ENCODE results near the gene SPDYE5. TPM values are rescaled to one million over a fixed set of nuclear protein-coding genes. Genes with fewer than 3 reads are reported as not detected.
"Not testable (repeated sequence)": the region's sequence is repeated elsewhere in the genome, so short reads cannot be mapped to it uniquely, and the experiment has no call there.

The SPDYE5 gene
- total and polyA plus RNA-seq, 9 of the 15 experiments (the other 6 are each of a cell fraction or from before 2014, with no cell fraction given): 0.07 to 0.28 (median 0.13) TPM; not detected in 6

DNA sequence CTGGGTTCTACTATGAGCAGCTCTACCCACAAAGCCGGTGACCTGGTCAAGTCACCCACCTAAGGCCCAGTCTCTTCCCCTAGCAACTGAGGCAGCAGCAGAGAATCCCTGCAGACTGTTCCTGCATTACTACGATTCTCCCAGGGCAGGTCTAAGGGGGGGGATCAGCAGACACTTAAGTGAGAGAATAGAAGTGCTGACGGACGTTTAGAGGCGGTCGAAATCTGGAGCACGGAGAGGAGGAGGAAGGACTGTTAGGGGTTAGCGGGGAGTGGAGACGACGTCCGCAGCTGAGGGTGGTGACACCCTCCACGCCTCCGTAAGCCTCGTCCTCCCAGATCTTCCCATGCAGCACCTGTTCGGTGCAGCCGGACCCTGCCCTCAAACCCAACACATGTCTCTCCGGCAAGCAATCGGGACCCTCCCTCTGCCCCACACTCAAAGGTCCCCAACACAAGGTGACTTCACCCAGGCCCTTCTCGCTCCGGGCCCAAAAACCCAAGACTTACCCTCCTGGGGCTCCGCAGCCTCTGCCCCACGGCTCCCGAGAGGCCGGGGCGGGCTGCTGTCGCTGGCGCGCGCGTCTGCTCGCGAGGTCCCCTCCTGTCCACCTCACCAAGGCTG is 6.7 kb upstream of the SPDYE5 start:
- H2AFZ ChIP-seq (ENCODE audit: low read depth, low read length); in situ Hi-C loops (cut with MboI); H3K4me1 ChIP-seq (replicated peaks in 1 of 2; ENCODE audit: control insufficient read depth in 2 of 2, insufficient read depth in 2 of 2, low read length in 2 of 2); intact Hi-C loops (cut with micrococcal nuclease); H3K9me1 ChIP-seq (ENCODE audit: control insufficient read depth, insufficient read depth, low read length); H4K20me1 ChIP-seq (replicated peaks; ENCODE audit: control insufficient read depth, insufficient read depth, low read length); BruUV-seq (replicated peaks); FAIRE-seq; H3K27me3 ChIP-seq (ENCODE audit: control insufficient read depth in 2 of 2, insufficient read depth in 2 of 2, low read length in 2 of 2); POLR2A ChIA-PET; H3K9me3 ChIP-seq (replicated peaks; ENCODE audit: control insufficient read depth, insufficient read depth, low read depth, low read length); CTCF ChIA-PET (ENCODE audit: low intra/inter-chr PET ratio): not testable (repeated sequence)
- Histone ChIP-seq H3K79me2 (ENCODE audit: control insufficient read depth, insufficient read depth, low read length) (peaks cover 39% of the 10 kb centered on the region), H3K36me3 (ENCODE audit: control insufficient read depth, insufficient read depth, low read length) (peaks cover 17% of the 10 kb centered on the region; the same call in 1 of the 3 replicates), H3K4me2 (ENCODE audit: insufficient read depth, low read length) (peak overlapping the region; percentile 81), H3K27ac (ENCODE audit: extremely low read depth, low read depth, low read length) (peak overlapping the region; percentile 71), H3K9ac (ENCODE audit: insufficient read depth in 1 of 2, low read depth in 2 of 2, low read length in 2 of 2) (peak overlapping the region; percentile 76 to 97), H3K4me3 (peak overlapping the region; percentile 63)
- TF ChIP-seq MTA3 (IDR thresholded peaks at IDR 0.05; ENCODE audit: borderline replicate concordance): 0 out of 2 replicates have a peak, but pooled peaks have one; percentile 1
- TF ChIP-seq, protein P1, sequence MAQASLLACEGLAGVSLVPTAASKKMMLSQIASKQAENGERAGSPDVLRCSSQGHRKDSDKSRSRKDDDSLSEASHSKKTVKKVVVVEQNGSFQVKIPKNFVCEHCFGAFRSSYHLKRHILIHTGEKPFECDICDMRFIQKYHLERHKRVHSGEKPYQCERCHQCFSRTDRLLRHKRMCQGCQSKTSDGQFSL (CRISPR knock-in tag; IDR thresholded peaks at IDR 0.05): peak; percentile 31; the same call in 1 of the 2 replicates
- TF ChIP-seq, protein P1 (tag; IDR thresholded peaks at IDR 0.05): not testable (repeated sequence)
- TF ChIP-seq NONO (IDR thresholded peaks at IDR 0.05; ENCODE audit: low read depth in 2 of 2, low read length in 1 of 2): 0 out of 4 replicates have a peak, but pooled peaks of 1 of the 2 experiments have one; percentile 34
- 0 out of 2 replicates have a peak, but pooled peaks have one; percentile 8 for TF ChIP-seq ZBTB43 (CRISPR knock-in tag; IDR thresholded peaks at IDR 0.05)
- 0 out of 2 replicates have a peak, but pooled peaks have one; percentile 22 for TF ChIP-seq ZC3H8 (IDR thresholded peaks at IDR 0.05)
- peak; percentile 36 for TF ChIP-seq RBBP5 (IDR thresholded peaks at IDR 0.05; ENCODE audit: borderline replicate concordance, insufficient read depth, low read length, poor library complexity, severe bottlenecking)
- TF ChIP-seq ZNF263 (CRISPR knock-in tag; IDR thresholded peaks at IDR 0.05; ENCODE audit: borderline replicate concordance): peak; percentile 88
- DNase-seq (ENCODE audit: extremely low read depth in 1 of 4, low spot score in 3 of 4): peak in 1 of 4 experiments; percentile 24
- peak; percentile 8 for ATAC-seq
- WGBS (ENCODE audit: insufficient coverage, low coverage, missing lambda C conversion rate): 1% methylated on average over 11 of the region's 32 CpGs

Measured in K562 (cell line).